Measurements from ENCODE around the gene RNF212B. TPM values are rescaled to one million over a fixed set of nuclear protein-coding genes. Genes with fewer than 3 reads are reported as not detected.

Gene RNF212B
- total and polyA plus RNA-seq, 2 of the 13 experiments (the other 11 are each of a cell fraction or from before 2014, with no cell fraction given), result 0.05 TPM; not detected in 1

DNA sequence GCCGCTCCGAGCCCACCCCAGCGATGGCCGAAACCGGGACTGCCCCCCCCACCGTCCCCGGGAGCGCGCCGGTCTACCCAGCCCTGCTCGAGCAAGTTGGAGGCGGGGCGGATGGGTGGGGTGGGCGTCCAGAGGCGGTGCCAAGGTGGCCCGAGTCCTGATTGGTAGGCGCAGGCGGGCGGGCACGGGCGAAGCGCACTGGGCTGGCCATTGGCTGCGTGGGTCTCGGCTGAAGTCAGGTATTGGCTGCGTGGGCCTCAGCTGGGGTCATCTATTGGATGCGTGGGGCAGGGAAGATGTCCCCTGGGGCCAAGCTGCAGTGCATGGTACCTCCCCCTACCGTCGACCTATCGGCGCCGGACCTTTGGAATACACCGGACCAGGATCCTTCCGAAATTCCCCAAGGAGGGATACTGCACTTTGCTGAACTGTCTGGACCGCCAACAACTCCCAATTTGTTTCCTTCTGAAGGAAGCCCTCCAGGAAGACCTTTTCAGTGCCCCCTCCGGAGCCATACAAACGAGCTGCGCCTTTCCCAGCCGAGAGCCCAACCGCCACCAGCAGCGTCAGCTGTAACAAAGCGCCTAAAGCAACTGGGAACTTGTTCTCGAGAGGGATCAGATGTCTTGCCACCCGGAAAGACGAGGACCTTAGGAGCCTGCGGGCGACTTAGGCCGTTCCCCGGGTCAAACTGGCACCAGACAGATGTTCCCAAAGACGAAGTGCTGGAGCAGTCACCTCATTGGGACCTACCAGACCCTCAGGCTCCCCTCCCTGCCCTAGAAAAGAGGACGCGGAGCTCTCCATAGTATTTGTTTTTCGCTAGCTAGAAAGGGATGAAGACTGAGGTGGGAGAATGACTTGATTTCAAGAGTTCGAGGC lies 48.5 kb downstream of the RNF212B start, which contains the start of gene HOMEZ (continued):
- TF ChIP-seq NFE2L2 (IDR thresholded peaks at IDR 0.05; ENCODE audit: low read length), result no peak
- TF ChIP-seq RBFOX2 (IDR thresholded peaks at IDR 0.05; ENCODE audit: low read depth, low read length), result peak; percentile 96
- TF ChIP-seq FOXA1 (IDR thresholded peaks at IDR 0.05), result no peak
- TF ChIP-seq FOXA1 (CRISPR knock-in tag; IDR thresholded peaks at IDR 0.05), result no peak
- no peak; the same call in 1 of the 2 replicates for TF ChIP-seq ZNF670 (CRISPR knock-in tag; IDR thresholded peaks at IDR 0.05; ENCODE audit: borderline replicate concordance)
- TF ChIP-seq HNRNPH1 (optimal IDR thresholded peaks at IDR 0.05; ENCODE audit: low read depth, low read length), result no peak
- no peak for TF ChIP-seq ATM (IDR thresholded peaks at IDR 0.05; ENCODE audit: borderline replicate concordance)
- TF ChIP-seq ZSCAN21 (CRISPR knock-in tag; IDR thresholded peaks at IDR 0.05; ENCODE audit: borderline replicate concordance), result peak; percentile 96
- TF ChIP-seq, protein P1, sequence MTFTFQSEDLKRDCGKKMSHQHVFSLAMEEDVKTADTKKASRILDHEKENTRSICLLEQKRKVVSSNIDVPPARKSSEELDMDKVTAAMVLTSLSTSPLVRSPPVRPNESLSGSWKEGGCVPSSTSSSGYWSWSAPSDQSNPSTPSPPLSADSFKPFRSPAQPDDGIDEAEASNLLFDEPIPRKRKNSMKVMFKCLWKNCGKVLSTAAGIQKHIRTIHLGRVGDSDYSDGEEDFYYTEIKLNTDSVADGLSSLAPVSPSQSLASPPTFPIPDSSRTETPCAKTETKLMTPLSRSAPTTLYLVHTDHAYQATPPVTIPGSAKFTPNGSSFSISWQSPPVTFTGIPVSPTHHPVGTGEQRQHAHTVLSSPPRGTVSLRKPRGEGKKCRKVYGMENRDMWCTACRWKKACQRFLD (CRISPR knock-in tag; IDR thresholded peaks at IDR 0.05; ENCODE audit: borderline replicate concordance), result peak; percentile 96; the same call in 1 of the 2 replicates
- peak; percentile 74 for TF ChIP-seq EED (CRISPR knock-in tag; IDR thresholded peaks at IDR 0.05)
- peak; percentile 86; the same call in 1 of the 2 replicates for TF ChIP-seq KDM3A (CRISPR knock-in tag; IDR thresholded peaks at IDR 0.05; ENCODE audit: low read depth)
- no peak for TF ChIP-seq POLR2AphosphoS2 (IDR thresholded peaks at IDR 0.05; ENCODE audit: low read depth, low read length)
- peak in 1 of 2 experiments; percentile 48; a peak in 2 of 4 replicates for TF ChIP-seq EP300 (IDR thresholded peaks at IDR 0.05; ENCODE audit: low read depth in 2 of 2, low read length in 2 of 2)
- no peak; the same call in 1 of the 2 replicates for TF ChIP-seq EP300 (CRISPR knock-in tag; IDR thresholded peaks at IDR 0.05; ENCODE audit: borderline replicate concordance)
- peak; percentile 96 for TF ChIP-seq POGZ (CRISPR knock-in tag; IDR thresholded peaks at IDR 0.05)
- TF ChIP-seq CHD4 (IDR thresholded peaks at IDR 0.05; ENCODE audit: borderline replicate concordance, low read length), result peak; percentile 98
- peak; percentile 31; the same call in 1 of the 2 replicates for TF ChIP-seq FOXO1 (CRISPR knock-in tag; IDR thresholded peaks at IDR 0.05)
- no peak for TF ChIP-seq ZNF570 (CRISPR knock-in tag; IDR thresholded peaks at IDR 0.05; ENCODE audit: borderline replicate concordance)
- TF ChIP-seq, protein P2, sequence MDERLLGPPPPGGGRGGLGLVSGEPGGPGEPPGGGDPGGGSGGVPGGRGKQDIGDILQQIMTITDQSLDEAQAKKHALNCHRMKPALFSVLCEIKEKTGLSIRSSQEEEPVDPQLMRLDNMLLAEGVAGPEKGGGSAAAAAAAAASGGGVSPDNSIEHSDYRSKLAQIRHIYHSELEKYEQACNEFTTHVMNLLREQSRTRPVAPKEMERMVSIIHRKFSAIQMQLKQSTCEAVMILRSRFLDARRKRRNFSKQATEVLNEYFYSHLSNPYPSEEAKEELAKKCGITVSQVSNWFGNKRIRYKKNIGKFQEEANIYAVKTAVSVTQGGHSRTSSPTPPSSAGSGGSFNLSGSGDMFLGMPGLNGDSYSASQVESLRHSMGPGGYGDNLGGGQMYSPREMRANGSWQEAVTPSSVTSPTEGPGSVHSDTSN (CRISPR knock-in tag; IDR thresholded peaks at IDR 0.05), result peak; percentile 40; the same call in 1 of the 2 replicates
- no peak for TF ChIP-seq PRMT3 (CRISPR knock-in tag; IDR thresholded peaks at IDR 0.05; ENCODE audit: borderline replicate concordance, low read depth)
- TF ChIP-seq, protein P3, sequence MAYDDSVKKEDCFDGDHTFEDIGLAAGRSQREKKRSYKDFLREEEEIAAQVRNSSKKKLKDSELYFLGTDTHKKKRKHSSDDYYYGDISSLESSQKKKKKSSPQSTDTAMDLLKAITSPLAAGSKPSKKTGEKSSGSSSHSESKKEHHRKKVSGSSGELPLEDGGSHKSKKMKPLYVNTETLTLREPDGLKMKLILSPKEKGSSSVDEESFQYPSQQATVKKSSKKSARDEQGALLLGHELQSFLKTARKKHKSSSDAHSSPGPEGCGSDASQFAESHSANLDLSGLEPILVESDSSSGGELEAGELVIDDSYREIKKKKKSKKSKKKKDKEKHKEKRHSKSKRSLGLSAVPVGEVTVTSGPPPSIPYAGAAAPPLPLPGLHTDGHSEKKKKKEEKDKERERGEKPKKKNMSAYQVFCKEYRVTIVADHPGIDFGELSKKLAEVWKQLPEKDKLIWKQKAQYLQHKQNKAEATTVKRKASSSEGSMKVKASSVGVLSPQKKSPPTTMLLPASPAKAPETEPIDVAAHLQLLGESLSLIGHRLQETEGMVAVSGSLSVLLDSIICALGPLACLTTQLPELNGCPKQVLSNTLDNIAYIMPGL (CRISPR knock-in tag; IDR thresholded peaks at IDR 0.05; ENCODE audit: borderline replicate concordance in 1 of 2, low read depth in 1 of 2), result peak; percentile 83 to 91
- no peak for TF ChIP-seq LCORL (IDR thresholded peaks at IDR 0.05)
- peak; percentile 96 for TF ChIP-seq LCORL (CRISPR knock-in tag; IDR thresholded peaks at IDR 0.05)
- TF ChIP-seq SMYD3 (CRISPR knock-in tag; IDR thresholded peaks at IDR 0.05), result no peak
- no peak for TF ChIP-seq U2AF1 (optimal IDR thresholded peaks at IDR 0.05; ENCODE audit: low read depth, low read length)
- peak; percentile 90 for TF ChIP-seq DMAP1 (CRISPR knock-in tag; IDR thresholded peaks at IDR 0.05)

Data from HepG2 (cell line).